Esophagus squamous epithelium (tissue), 4 donors: ENCODE results near the gene HTRA2.

Experiments
- POLR2A ChIP-seq, 4 donors: fragments of 450-650 bp; IDR thresholded peaks; one replicate each; pipeline ENCODE4 v1.6.1; 2017; ENCODE audit warnings: antibody characterized with exemption in 4 of 4, mild to moderate bottlenecking in 4 of 4, moderate library complexity in 3 of 4
- TF ChIP-seq, protein P1 (sequence below), 6 experiments: fragments of 450-650 bp in 4 of 6; fragments of 200-600 bp in 2 of 6; sonication (generic) in 2 of 6; IDR thresholded peaks; one replicate each; pipeline ENCODE4 v1.5.1; 2016 to 2019; ENCODE audit warnings: antibody characterized with exemption in 6 of 6, mild to moderate bottlenecking in 4 of 6, moderate library complexity in 4 of 6

DNA sequence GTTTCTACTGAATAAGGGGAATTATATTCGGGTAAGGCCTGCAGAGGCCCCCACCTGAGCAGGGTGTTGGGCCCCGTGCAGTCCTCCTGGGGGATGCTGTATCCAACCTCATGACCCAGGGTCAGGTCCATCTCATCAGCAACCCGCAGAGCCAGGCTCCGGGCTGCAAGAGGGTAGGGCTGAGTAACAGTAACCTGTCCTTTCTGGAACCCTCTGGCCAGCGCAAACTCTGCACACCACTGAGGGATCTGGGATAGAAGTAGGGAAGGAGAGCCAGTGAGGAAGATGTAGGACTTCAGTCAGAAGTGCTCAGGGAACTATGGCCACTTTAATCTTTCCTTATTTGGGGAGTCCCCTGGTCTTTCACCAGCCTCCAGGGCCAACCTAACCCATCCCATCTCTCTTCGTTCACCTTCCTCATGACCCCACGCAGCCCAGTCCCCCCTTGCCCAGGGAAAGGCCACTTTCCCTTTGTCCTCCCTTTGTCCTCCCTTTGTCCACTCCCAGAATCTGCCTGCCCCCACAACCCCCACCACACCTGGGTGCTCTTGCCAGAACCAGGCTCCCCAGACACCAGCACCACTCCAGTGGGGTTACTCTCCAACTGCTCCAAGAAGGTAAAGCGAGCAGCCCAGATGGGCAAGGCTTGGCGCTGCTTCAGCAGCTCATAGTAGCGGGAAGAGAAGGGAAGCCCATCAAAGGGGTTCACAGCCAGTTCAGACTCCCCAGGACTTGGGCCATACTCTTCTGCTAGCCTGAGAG lies 4.6 kb upstream of the HTRA2 start:
- TF ChIP-seq, protein P1, sequence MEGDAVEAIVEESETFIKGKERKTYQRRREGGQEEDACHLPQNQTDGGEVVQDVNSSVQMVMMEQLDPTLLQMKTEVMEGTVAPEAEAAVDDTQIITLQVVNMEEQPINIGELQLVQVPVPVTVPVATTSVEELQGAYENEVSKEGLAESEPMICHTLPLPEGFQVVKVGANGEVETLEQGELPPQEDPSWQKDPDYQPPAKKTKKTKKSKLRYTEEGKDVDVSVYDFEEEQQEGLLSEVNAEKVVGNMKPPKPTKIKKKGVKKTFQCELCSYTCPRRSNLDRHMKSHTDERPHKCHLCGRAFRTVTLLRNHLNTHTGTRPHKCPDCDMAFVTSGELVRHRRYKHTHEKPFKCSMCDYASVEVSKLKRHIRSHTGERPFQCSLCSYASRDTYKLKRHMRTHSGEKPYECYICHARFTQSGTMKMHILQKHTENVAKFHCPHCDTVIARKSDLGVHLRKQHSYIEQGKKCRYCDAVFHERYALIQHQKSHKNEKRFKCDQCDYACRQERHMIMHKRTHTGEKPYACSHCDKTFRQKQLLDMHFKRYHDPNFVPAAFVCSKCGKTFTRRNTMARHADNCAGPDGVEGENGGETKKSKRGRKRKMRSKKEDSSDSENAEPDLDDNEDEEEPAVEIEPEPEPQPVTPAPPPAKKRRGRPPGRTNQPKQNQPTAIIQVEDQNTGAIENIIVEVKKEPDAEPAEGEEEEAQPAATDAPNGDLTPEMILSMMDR (IDR thresholded peaks at IDR 0.05), result no peak
- TF ChIP-seq POLR2A (IDR thresholded peaks at IDR 0.05), result no peak
